Measurements from ENCODE around the gene KRT13. TPM values are rescaled to one million over a fixed set of nuclear protein-coding genes. Genes with fewer than 3 reads are reported as not detected.

KRT13 gene
- total and polyA plus RNA-seq, 2 experiments from 2014 or later: not detected

DNA sequence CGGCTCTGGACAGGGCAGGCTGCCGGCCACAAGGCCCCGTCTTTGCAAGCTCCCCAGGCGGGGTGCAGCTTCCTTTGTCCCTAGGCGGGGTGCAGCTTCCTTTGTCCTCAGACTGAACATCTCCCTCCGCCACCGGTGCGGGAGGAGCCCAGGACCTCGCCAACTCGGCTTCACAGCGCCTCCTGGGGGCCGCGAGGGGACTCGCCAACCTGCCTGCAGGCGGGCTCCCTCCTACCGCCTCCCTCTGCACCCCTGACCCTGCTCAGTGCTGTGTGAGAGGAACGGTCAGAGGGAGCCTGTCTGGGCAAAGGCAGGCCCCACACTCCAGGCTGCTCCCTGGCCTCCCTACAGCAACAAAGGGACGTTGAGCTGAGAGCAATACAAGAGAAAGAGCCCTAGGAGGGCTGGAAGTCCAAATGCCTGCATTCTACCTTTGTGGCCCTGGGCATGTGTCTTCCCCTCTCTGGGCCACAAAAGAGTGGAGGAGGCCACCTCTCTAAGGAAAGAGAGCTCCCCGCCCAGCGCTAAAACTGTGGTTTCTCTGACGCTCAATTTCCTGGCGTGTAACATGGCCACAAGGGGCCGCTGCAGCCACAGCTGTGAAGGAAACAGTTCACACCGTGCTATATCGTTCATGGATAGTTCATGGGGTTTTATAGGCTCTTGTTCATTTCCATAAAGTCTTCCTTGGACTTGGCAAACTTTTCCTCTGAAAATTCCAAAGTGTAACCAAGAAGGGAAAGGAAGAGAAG is 43.6 kb upstream of the KRT13 start:
- peak overlapping the region; percentile 92 for H3K27ac Mint-ChIP-seq
- H3K36me3 Mint-ChIP-seq (ENCODE audit: low read depth): no peaks in the 10 kb centered on the region
- H3K27ac ChIP-seq (ENCODE audit: low read depth): no peak overlapping the region
- peak overlapping the region; percentile 47 for H3K4me3 Mint-ChIP-seq
- DNase-seq (ENCODE audit: low spot score) (peak; percentile 96), ATAC-seq (peak; percentile 88)
- no peaks in the 10 kb centered on the region for H3K27me3 ChIP-seq (ENCODE audit: insufficient read depth)
- no peaks in the 10 kb centered on the region for H3K9me2 ChIP-seq (ENCODE audit: insufficient read depth)
- H3K4me1 ChIP-seq (ENCODE audit: insufficient read depth): peaks cover 16% of the 10 kb centered on the region
- no peaks in the 10 kb centered on the region for H3K36me3 ChIP-seq (ENCODE audit: insufficient read depth)
- peaks cover 24% of the 10 kb centered on the region for H3K4me1 Mint-ChIP-seq
- TF ChIP-seq, protein P1, sequence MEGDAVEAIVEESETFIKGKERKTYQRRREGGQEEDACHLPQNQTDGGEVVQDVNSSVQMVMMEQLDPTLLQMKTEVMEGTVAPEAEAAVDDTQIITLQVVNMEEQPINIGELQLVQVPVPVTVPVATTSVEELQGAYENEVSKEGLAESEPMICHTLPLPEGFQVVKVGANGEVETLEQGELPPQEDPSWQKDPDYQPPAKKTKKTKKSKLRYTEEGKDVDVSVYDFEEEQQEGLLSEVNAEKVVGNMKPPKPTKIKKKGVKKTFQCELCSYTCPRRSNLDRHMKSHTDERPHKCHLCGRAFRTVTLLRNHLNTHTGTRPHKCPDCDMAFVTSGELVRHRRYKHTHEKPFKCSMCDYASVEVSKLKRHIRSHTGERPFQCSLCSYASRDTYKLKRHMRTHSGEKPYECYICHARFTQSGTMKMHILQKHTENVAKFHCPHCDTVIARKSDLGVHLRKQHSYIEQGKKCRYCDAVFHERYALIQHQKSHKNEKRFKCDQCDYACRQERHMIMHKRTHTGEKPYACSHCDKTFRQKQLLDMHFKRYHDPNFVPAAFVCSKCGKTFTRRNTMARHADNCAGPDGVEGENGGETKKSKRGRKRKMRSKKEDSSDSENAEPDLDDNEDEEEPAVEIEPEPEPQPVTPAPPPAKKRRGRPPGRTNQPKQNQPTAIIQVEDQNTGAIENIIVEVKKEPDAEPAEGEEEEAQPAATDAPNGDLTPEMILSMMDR (conservative IDR thresholded peaks at IDR 0.05; ENCODE audit: low read depth in 2 of 2): peak; percentile 90 to 97
- peak; percentile 39; the same call in 1 of the 2 replicates for TF ChIP-seq CREB1 (CRISPR knock-in tag; IDR thresholded peaks at IDR 0.05; ENCODE audit: low read depth)
- TF ChIP-seq, protein P2, sequence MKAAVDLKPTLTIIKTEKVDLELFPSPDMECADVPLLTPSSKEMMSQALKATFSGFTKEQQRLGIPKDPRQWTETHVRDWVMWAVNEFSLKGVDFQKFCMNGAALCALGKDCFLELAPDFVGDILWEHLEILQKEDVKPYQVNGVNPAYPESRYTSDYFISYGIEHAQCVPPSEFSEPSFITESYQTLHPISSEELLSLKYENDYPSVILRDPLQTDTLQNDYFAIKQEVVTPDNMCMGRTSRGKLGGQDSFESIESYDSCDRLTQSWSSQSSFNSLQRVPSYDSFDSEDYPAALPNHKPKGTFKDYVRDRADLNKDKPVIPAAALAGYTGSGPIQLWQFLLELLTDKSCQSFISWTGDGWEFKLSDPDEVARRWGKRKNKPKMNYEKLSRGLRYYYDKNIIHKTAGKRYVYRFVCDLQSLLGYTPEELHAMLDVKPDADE (IDR thresholded peaks at IDR 0.05): no peak
- no peaks in the 10 kb centered on the region for H3F3A ChIP-seq (replicated peaks; ENCODE audit: low read depth)
- H3K4me2 ChIP-seq: peak overlapping the region; percentile 73
- peak overlapping the region; percentile 96; the same call in 1 of the 2 replicates for H2AFZ ChIP-seq
- H3K9me3 Mint-ChIP-seq: peaks cover 7% of the 10 kb centered on the region
- H4K20me1 ChIP-seq (replicated peaks; ENCODE audit: insufficient read depth): no peaks in the 10 kb centered on the region
- peak overlapping the region; percentile 48 for H3K4me3 ChIP-seq
- H3K27me3 Mint-ChIP-seq (ENCODE audit: insufficient read depth, low read depth, poor library complexity): peaks cover 29% of the 10 kb centered on the region
- no peaks in the 10 kb centered on the region for H3K79me2 ChIP-seq (replicated peaks; ENCODE audit: insufficient read depth)

DNA sequence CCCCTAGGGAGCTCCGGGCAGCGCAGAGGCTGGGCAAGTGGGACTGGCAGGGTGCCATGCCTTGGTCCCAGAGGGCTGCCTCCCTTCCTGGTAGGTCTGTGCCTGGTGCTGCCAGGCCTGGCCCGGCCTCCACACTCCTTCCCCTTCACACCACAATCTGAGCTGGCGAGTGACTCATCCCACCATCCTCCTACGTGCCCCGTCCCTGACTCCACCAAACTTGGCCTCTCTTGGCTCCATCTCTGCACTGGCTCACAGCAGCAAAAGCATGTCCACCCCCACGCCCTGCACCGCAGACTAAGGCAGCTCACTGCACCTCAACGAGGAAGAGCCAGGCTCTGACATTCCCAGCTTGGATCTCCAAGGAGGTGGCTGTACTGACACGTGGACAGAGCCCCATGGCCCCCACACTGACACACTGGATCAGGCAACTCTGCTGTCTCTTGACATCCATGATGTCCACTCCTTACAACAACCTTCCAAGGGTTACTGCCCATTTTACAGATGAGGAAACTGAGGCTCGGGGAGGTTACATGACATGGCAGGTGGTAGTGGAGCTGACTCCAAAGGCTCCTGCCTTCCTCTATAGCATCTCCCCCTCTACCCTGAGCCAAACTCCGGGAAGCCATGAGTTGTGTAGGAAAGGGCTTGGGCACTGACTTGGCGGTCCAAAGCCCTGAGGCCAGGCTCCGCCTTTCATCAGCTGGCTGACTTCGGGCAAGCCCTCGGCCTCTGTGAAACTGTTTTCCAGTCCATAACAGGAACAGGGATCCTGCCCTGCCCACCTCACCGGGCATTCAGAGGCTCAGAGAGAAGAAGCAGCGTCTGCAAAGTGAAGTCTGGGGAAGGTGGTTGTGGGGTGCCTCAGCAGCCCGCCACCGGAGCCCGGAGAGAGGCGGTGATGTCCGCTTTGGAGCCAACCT is 42.8 kb upstream of the KRT13 start:
- H3K27ac ChIP-seq (ENCODE audit: low read depth): no peak overlapping the region
- peaks cover 7% of the 10 kb centered on the region for H3K9me3 Mint-ChIP-seq
- H4K20me1 ChIP-seq (replicated peaks; ENCODE audit: insufficient read depth): no peaks in the 10 kb centered on the region
- DNase-seq (ENCODE audit: low spot score): no peak
- H3K36me3 ChIP-seq (ENCODE audit: insufficient read depth): no peaks in the 10 kb centered on the region
- no peaks in the 10 kb centered on the region for H3K27me3 ChIP-seq (ENCODE audit: insufficient read depth)
- H3K9me2 ChIP-seq (ENCODE audit: insufficient read depth): no peaks in the 10 kb centered on the region
- ATAC-seq: no peak
- peaks cover 16% of the 10 kb centered on the region for H3K4me1 ChIP-seq (ENCODE audit: insufficient read depth)
- H3K27me3 Mint-ChIP-seq (ENCODE audit: insufficient read depth, low read depth, poor library complexity): peaks cover 29% of the 10 kb centered on the region
- H3K79me2 ChIP-seq (replicated peaks; ENCODE audit: insufficient read depth): no peaks in the 10 kb centered on the region
- H3K4me3 Mint-ChIP-seq: 0 out of 3 replicates have a peak overlapping the region, but pooled peaks have one; percentile 33
- H3K27ac Mint-ChIP-seq: no peak overlapping the region
- H3K4me2 ChIP-seq: peak overlapping the region; percentile 73
- H3K4me1 Mint-ChIP-seq: peaks cover 22% of the 10 kb centered on the region
- H3K4me3 ChIP-seq: peak overlapping the region; percentile 48; the same call in 1 of the 2 replicates
- peak overlapping the region; percentile 96; the same call in 1 of the 2 replicates for H2AFZ ChIP-seq
- H3F3A ChIP-seq (replicated peaks; ENCODE audit: low read depth): no peaks in the 10 kb centered on the region
- no peaks in the 10 kb centered on the region for H3K36me3 Mint-ChIP-seq (ENCODE audit: low read depth)
- TF ChIP-seq, protein P3, sequence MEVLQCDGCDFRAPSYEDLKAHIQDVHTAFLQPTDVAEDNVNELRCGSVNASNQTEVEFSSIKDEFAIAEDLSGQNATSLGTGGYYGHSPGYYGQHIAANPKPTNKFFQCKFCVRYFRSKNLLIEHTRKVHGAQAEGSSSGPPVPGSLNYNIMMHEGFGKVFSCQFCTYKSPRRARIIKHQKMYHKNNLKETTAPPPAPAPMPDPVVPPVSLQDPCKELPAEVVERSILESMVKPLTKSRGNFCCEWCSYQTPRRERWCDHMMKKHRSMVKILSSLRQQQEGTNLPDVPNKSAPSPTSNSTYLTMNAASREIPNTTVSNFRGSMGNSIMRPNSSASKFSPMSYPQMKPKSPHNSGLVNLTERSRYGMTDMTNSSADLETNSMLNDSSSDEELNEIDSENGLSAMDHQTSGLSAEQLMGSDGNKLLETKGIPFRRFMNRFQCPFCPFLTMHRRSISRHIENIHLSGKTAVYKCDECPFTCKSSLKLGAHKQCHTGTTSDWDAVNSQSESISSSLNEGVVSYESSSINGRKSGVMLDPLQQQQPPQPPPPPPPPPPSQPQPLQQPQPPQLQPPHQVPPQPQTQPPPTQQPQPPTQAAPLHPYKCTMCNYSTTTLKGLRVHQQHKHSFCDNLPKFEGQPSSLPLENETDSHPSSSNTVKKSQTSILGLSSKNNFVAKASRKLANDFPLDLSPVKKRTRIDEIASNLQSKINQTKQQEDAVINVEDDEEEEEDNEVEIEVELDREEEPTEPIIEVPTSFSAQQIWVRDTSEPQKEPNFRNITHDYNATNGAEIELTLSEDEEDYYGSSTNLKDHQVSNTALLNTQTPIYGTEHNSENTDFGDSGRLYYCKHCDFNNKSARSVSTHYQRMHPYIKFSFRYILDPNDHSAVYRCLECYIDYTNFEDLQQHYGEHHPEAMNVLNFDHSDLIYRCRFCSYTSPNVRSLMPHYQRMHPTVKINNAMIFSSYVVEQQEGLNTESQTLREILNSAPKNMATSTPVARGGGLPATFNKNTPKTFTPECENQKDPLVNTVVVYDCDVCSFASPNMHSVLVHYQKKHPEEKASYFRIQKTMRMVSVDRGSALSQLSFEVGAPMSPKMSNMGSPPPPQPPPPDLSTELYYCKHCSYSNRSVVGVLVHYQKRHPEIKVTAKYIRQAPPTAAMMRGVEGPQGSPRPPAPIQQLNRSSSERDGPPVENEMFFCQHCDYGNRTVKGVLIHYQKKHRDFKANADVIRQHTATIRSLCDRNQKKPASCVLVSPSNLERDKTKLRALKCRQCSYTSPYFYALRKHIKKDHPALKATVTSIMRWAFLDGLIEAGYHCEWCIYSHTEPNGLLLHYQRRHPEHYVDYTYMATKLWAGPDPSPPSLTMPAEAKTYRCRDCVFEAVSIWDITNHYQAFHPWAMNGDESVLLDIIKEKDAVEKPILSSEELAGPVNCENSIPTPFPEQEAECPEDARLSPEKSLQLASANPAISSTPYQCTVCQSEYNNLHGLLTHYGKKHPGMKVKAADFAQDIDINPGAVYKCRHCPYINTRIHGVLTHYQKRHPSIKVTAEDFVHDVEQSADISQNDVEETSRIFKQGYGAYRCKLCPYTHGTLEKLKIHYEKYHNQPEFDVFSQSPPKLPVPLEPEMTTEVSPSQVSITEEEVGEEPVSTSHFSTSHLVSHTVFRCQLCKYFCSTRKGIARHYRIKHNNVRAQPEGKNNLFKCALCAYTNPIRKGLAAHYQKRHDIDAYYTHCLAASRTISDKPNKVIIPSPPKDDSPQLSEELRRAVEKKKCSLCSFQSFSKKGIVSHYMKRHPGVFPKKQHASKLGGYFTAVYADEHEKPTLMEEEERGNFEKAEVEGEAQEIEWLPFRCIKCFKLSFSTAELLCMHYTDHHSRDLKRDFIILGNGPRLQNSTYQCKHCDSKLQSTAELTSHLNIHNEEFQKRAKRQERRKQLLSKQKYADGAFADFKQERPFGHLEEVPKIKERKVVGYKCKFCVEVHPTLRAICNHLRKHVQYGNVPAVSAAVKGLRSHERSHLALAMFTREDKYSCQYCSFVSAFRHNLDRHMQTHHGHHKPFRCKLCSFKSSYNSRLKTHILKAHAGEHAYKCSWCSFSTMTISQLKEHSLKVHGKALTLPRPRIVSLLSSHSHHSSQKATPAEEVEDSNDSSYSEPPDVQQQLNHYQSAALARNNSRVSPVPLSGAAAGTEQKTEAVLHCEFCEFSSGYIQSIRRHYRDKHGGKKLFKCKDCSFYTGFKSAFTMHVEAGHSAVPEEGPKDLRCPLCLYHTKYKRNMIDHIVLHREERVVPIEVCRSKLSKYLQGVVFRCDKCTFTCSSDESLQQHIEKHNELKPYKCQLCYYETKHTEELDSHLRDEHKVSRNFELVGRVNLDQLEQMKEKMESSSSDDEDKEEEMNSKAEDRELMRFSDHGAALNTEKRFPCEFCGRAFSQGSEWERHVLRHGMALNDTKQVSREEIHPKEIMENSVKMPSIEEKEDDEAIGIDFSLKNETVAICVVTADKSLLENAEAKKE (CRISPR knock-in tag; IDR thresholded peaks at IDR 0.05): no peak
- TF ChIP-seq CREB1 (CRISPR knock-in tag; IDR thresholded peaks at IDR 0.05; ENCODE audit: low read depth) (no peak), POLR2AphosphoS5 (IDR thresholded peaks at IDR 0.05; ENCODE audit: low read depth) (no peak), JUNB (IDR thresholded peaks at IDR 0.05; ENCODE audit: unreplicated experiment) (no peak), STAT1 (IDR thresholded peaks at IDR 0.05; ENCODE audit: unreplicated experiment) (no peak), EZH2phosphoT487 (IDR thresholded peaks at IDR 0.05; ENCODE audit: unreplicated experiment) (no peak), EZH2 (IDR thresholded peaks at IDR 0.05; ENCODE audit: low read depth, unreplicated experiment) (no peak)
